ENCODE measurements around the gene CCDC134.
"Not testable (repeated sequence)": the region's sequence is repeated elsewhere in the genome, so short reads cannot be mapped to it uniquely, and the experiment has no call there.

CCDC134 gene

DNA sequence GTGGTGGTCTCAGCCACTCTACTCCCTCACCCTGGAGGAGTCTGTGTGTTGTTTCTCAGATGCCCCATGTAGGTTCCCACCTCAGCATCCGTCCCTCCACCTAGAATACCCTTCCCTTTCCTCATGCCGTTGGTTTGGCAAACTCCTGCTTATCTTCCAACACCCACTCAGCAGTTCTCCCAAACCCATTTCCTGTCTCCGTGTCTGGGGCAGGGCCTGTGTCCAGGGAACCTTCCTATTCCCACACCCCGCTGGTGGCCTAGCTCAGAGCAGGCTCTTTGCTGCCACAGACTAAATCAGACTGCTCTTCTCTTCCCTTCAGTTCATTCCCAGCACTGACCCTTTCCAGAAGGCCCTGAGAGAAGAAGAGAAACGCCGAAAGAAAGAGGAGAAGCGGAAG, 24.9 kb downstream of the CCDC134 start:
- peak; percentile 12 for DNase-seq

- no peak for DNase-seq
Measured at GRCh38 chr22:41826021-41826420, 25.5 kb downstream of the CCDC134 start.

DNA sequence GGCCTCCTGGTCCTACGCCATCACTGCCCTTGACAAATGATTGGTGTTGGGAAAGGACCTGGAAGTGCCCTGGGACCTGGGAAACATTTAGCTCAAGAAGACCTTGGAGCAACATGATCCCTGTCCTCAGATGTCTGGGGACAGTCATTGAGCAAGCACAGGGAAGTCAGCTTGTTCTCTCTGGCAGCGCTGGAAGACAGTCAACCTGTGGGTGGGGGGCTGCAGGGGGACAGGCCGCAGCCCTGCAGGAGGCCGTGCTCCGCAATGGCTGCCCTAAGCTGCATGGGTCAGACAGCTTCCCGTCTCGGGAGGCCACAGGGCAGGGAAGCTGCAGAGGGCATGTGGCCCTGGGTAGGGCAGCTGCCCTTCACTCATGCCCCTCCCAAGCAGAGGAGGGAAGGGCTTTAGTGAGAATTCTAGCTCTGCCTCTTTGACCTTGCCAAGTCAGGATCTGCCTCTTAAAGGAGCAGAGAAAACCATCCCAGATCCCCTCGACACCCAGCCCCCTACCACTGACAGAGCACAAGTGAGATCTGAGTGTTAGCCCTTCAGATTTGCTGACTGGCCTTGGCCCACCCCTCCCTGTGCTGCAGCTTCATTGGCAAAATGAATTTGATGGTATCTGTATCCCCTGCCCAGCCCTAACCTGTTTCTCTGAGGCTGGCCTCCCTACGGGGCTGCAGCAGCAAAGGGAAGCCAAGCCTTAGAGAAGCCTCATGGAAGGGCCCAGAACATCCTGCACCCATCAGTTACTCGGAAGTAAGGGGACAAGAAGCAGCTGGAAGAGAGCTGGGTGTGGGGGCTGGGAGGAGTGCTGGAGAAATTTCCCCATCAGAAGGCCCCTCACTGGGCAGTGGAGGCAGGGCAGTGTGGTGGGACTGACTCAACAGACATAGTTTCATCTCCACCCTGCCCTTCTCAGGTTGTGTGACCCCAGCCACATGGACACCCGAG, 26.2 kb downstream of the CCDC134 start:
- no peak for DNase-seq

DNA sequence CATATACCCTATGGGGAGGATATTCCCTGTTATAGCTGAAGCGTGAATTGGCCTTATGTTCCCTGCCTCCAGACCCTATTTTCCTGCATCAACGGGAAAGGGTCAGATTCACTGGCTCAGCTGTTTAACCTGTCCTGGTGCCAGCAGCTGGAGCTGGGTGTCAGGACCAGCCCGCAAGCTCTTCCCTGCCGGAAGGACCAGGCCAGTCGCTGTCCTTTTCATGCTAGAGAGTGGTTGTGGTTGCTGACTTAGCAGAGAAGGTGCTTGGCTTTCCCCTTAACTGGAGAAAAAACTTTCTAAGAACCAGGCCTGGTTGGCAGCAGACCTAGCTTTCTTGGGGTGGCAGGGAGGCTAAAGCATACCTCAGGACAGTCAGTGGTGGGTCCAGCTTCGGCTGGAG, 27.2 kb downstream of the CCDC134 start:
- no peak for DNase-seq

DNA sequence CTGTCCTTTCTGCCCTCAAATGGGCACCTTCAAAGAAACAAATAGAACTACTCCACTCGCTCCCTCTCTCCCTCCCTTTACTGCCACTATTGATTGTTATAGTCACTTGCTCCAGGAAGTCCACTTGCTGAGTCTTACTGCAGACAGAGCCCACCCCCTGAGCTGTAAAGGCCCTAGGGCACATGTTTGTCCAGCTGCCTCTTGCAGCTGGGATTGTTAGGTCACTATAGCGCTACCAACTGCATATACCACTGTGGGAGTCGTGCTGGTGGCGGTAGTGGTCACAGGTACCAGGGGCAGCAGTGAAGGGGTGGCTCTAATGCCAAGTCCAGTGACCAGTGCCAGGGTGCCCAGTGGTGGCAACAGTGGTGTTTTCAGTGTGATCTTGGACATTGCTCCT, 28.0 kb downstream of the CCDC134 start:
- no peak for DNase-seq

- DNase-seq = no peak
Measured at GRCh38 chr22:41830174-41830573, 29.7 kb downstream of the CCDC134 start.

GRCh38 chr22:41831383-41831782, 30.9 kb downstream of the CCDC134 start:
- no peak for DNase-seq

DNA sequence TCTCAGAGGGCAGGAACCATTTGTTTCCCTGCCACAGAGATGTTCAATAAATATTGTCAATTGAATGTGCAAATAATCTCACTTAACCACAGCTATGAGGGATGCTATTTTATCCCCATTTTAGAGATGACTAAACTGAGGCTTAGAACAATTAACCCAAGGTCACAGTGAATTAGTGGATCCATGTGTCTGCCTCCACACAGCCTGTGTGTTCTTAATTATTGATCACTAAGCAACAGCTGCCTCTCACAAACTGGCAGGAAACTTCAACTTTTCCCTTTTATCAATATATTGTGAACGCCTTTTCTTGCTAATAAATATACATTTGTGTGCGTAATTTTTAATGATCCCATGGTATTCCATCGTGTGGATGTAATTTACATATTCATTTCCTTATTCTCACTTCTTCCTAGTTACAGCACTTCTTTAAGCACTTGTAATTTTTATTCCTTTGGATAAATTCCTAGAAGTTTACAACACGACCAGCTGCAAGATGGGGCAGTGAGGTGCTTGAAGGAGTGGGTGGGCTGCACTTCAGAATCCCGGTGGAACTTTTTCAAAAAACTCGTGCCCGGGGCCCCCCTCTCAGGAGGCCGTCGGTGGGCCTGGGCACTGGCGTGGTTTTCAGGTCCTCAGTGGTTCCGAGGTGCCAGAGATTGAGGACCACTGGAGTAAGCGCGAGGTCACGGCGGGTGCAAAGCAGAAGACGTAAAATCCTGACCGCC, 31.5 kb downstream of the CCDC134 start:
- DNase-seq = no peak

DNA sequence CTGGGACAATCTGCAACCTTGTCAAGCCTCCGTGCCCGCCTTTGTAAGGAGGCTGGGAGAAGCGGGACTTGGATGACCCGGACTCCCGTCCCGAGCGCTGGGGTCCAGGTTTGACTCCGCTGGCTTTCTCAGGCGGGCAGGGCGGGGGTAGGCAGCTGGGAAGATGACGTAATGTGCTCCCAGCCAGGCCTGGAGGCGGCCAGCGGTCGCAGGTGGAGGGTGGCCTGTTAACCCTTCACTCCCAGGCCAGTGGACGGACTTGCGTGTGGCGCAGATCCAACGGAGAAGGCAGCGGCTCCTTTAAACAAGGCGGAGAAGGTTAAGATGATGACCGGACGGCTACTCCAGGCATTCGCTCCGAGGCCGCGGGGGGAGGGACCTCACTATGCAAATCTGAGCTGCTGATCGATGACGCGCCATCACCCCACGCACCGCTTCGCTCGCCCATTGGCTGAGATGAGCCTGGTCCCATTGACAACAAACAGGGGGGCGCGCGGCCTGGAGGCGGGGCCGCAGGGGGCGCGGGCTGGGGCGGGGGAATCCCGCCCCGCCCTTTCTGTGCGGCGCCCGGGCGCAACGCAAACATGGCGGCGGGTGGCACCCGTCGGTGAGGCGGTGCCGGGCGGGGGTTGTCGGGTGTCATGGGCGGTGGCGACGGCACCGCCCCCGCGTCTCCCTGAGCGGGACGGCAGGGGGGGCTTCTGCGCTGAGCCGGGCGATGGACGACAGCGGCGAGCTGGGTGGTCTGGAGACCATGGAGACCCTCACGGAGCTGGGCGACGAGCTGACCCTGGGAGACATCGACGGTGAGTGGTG, 32.3 kb downstream of the CCDC134 start, which contains the start of gene SREBF2:
TSS of gene SREBF2 (plus strand) at position 553 of the 816 bp plus-strand sequence. CDS start at position 719, 166 bp downstream.
- DNase-seq = peak; percentile 100

DNA sequence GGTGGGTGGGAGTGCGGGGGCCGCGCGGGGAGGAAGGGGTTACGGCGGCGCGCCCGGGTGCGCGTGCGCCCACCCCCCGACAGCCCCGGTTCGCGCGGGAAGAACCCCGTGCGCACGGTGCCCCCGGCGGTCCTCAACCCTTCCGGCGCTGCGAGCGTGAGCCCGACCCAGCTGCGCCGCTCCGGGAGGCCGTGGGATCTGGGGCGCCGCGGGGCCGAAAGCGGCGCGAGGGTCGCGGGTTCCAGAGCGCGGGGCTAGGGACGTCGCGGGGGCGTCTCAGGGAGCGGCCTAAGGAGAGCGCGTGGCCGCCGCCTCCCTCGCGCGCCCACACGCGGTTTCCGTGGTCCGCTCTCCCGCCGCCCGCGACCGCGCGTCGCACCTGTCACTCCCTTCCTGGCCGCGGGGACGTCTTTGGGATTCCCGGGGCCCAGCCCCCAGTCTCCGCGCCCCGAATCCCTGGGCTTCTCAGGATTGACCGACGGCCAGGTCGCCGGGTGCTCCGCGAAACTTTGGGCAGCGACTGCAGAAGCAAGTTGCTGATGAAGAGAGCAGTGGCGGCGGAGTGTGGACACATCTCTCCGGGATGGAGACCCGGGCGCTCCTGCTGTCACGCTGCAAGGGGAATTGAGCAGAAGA, 33.0 kb downstream of the CCDC134 start:
- peak; percentile 21 for DNase-seq

DNA sequence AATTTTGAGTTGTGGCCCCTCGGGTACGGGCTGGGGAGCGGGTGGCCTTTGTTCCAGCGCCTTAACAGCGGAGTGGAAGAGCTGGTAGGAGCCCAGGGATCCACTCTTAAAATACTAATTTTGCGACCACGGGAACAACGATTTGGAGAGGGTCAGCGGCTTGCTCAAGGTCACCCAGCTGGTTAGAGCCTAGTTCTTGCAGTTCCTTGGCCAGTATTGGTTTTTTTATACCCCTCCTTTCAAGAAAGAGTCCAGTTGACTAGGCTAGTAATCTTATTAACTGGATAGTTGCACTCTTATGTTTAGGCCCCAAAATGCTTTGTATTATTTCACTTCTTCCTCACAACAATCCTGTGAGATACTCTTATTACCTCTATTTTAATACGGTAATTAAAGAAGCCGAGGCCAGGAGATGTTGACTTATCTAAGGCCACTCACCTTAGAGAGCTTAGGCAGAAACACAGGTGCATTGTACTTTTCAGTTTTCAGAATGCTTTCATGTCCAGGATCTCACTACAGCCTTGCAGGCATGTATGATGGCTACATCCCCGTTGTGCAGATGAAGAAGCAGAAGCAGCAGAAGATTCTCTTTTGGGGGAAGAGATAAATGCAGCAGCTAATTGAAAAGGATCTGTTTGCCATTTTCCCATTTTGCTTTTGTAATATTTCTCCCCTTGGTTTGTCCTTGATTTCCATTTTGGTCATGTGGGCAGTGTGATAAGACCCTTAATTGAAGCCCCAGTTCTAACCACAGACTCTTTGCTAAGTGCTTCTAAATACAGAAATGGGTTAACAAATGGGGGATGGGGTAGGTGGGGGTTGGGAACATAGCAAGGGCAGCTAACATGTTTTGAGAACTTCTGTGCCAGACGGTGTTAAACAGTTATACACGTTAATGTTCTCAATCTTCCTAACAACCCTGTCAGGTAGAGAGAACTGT, 33.8 kb downstream of the CCDC134 start:
- DNase-seq = no peak

- DNase-seq = not testable (repeated sequence)
Measured at GRCh38 chr22:41835462-41835861, 35.0 kb downstream of the CCDC134 start.

- no peak for DNase-seq
Measured at GRCh38 chr22:41836551-41836950, 36.1 kb downstream of the CCDC134 start.

DNA sequence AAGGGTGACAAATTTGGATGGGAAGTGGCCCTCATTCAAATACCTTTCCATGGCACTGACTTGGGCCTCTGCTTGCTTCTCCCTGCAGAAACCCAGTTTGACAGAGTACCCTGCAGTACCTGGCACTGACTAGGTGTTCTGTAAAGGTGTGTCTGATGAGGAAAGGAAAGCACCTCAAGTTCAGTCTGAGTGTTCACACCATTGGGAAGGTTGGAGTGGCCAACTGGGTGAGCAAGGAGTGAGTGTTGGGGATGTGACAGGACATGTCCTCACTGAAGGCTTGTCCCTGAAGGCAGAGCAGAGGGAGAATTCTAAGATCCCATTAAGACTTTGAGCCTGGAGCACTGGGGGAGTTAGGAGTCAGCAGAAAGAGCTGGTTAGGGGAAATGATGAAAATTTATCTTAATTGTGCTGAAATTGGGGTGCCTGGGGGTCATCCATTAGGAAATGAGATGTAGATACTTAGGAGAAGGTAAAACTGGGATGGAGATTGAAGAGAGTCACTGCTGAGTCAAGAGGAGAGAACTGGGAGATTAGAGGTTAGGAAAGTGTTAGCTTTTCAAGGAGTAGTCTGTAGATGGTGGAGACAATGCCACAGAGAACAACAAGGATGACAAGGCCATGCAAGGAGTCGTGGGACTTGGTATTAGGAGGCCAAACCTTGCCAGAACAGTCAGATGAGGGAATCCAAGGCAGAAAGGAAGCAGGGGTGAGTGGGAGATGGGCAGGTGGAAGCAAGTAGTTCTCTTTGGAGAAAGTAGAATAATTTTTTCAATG, 38.6 kb downstream of the CCDC134 start:
- no peak for DNase-seq

GRCh38 chr22:41840216-41840615, 39.7 kb downstream of the CCDC134 start:
- DNase-seq = no peak

- DNase-seq = no peak
Measured at GRCh38 chr22:41841085-41841712, 40.7 kb downstream of the CCDC134 start.

- no peak for DNase-seq
Measured at GRCh38 chr22:41842996-41843970, 42.8 kb downstream of the CCDC134 start.

- no peak for DNase-seq
Measured at GRCh38 chr22:41844036-41844435, 43.6 kb downstream of the CCDC134 start.
